Erythroblast (primary cell): Measurements from ENCODE around the gene CDK15.

Experiments
- GATA1 ChIP-seq: IDR thresholded peaks from 2 replicates; pipeline ENCODE4 v1.6.1; 2011; ENCODE audit warnings: low read depth, mild to moderate bottlenecking, control low read depth, low read length, moderate library complexity
- POLR2A ChIP-seq: IDR thresholded peaks from 2 replicates; pipeline ENCODE4 v1.6.1; 2011; ENCODE audit warnings: mild to moderate bottlenecking, low read length

DNA sequence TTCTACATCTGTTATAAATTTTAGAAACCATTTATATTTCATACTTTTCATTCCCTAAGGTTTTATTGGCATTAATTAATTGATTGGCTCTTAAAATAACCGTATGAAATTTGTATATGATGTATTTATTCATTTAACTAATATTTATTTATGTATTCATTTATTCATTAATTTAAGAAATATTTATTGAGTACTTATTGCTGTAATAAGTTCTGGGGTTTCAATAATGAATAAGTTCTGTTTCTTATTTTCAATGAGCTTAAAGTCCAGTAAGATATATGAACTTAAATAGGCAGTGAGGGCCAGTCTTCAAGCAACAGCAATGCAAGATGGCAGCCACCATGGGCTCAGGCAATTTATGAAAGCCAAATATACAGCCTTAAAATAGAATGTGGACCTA, 17.9 kb downstream of the CDK15 start:
- no peak for TF ChIP-seq POLR2A
- TF ChIP-seq GATA1: no peak
